WTC11 (cell line): ENCODE measurements around the gene CTTNBP2. TPM values are rescaled to one million over a fixed set of nuclear protein-coding genes. Genes with fewer than 3 reads are reported as not detected.

ENCODE experiments used
- ATAC-seq: fragments of 200-7000 bp; cut with Tn5 transposase; 2 replicates; pipeline ENCODE4 v1.10.0; 2021; ENCODE audit warnings: mild to moderate bottlenecking, moderate library complexity
- CTCF ChIA-PET: fragments of 300-600 bp; sonication (Branson Sonifier 250); formaldehyde crosslinking; loops from one replicate; lab custom pipeline; 2021; ENCODE audit warnings: antibody characterized with exemption; lab: Charles Lee
- POLR2A ChIA-PET: fragments of 350-600 bp; sonication (Branson Sonifier 250); formaldehyde crosslinking; loops from one replicate; lab custom pipeline; 2021; ENCODE audit warnings: antibody characterized with exemption; lab: Charles Lee
- DNase-seq: peaks from one replicate; pipeline ENCODE4 v3.0.0; 2021; ENCODE audit warnings: low spot score
- H3K27ac Mint-ChIP-seq: 2 replicates; pipeline ENCODE4 v1.8.0; 2021; ENCODE audit warnings: mixed read lengths
- H3K27me3 Mint-ChIP-seq: 2 replicates; pipeline ENCODE4 v1.8.0; 2021; ENCODE audit warnings: low read depth, mild to moderate bottlenecking, moderate library complexity, mixed read lengths
- H3K36me3 Mint-ChIP-seq: 2 replicates; pipeline ENCODE4 v1.8.0; 2021; ENCODE audit warnings: mixed read lengths
- H3K4me1 Mint-ChIP-seq: 2 replicates; pipeline ENCODE4 v1.8.0; 2022; ENCODE audit warnings: mixed read lengths
- H3K4me3 Mint-ChIP-seq: 2 replicates; pipeline ENCODE4 v1.8.0; 2021; ENCODE audit warnings: mild to moderate bottlenecking, moderate library complexity, mixed read lengths
- H3K9me3 Mint-ChIP-seq: 2 replicates; pipeline ENCODE4 v1.8.0; 2021; ENCODE audit warnings: mixed read lengths
- ARID4B ChIP-seq: sonication (generic); formaldehyde crosslinking; IDR thresholded peaks from 2 replicates; pipeline ENCODE4 v1.8.0; 2023; ENCODE audit warnings: missing genetic modification reagents, mild to moderate bottlenecking, borderline replicate concordance
- CTCF ChIP-seq: fragments of 200-600 bp; IDR thresholded peaks from 2 replicates; pipeline ENCODE4 v1.8.0; 2022; ENCODE audit warnings: antibody characterized with exemption
- ELF4 ChIP-seq: sonication (generic); formaldehyde crosslinking; IDR thresholded peaks from 2 replicates; pipeline ENCODE4 v1.8.1; 2022; ENCODE audit warnings: low read depth, mild to moderate bottlenecking, moderate library complexity, missing genetic modification reagents
- ESRRA ChIP-seq: sonication (generic); formaldehyde crosslinking; IDR thresholded peaks from 2 replicates; pipeline ENCODE4 v1.8.1; 2022; ENCODE audit warnings: mild to moderate bottlenecking, missing genetic modification reagents, borderline replicate concordance
- ETV6 ChIP-seq: sonication (generic); formaldehyde crosslinking; IDR thresholded peaks from 2 replicates; pipeline ENCODE4 v1.8.1; 2022; ENCODE audit warnings: mild to moderate bottlenecking, missing genetic modification reagents
- FOXJ3 ChIP-seq: sonication (generic); formaldehyde crosslinking; IDR thresholded peaks from 2 replicates; pipeline ENCODE4 v1.9.0; 2021; ENCODE audit warnings: missing genetic modification reagents, mild to moderate bottlenecking, borderline replicate concordance
- FOXK1 ChIP-seq: sonication (generic); formaldehyde crosslinking; IDR thresholded peaks from 2 replicates; pipeline ENCODE4 v1.8.0; 2022; ENCODE audit warnings: mild to moderate bottlenecking, moderate library complexity, missing genetic modification reagents
- GTF2I ChIP-seq: fragments of 250-450 bp; sonication (Bioruptor Pico); conservative IDR thresholded peaks from 2 replicates; pipeline ENCODE4 v1.4.0; 2021; ENCODE audit warnings: mild to moderate bottlenecking
- HMGA2 ChIP-seq: fragments of 250-450 bp; sonication (Bioruptor Pico); IDR thresholded peaks from 2 replicates; pipeline ENCODE4 v1.4.0; 2021; ENCODE audit warnings: mild to moderate bottlenecking, moderate library complexity
- NFE2L1 ChIP-seq: sonication (generic); formaldehyde crosslinking; IDR thresholded peaks from 2 replicates; pipeline ENCODE4 v1.8.1; 2023; ENCODE audit warnings: missing genetic modification reagents
- NFYB ChIP-seq: sonication (generic); formaldehyde crosslinking; conservative IDR thresholded peaks from 2 replicates; pipeline ENCODE4 v1.8.0; 2022; ENCODE audit warnings: low read depth, missing genetic modification reagents
- NR3C1 ChIP-seq: sonication (generic); formaldehyde crosslinking; conservative IDR thresholded peaks from 2 replicates; pipeline ENCODE4 v1.8.1; 2023; ENCODE audit warnings: low read depth, mild to moderate bottlenecking, missing genetic modification reagents
- OVOL2 ChIP-seq: fragments of 250-450 bp; sonication (Bioruptor Pico); IDR thresholded peaks from 2 replicates; pipeline ENCODE4 v1.9.0; 2021; ENCODE audit warnings: mild to moderate bottlenecking, borderline replicate concordance
- PRDM15 ChIP-seq: sonication (generic); formaldehyde crosslinking; IDR thresholded peaks from 2 replicates; pipeline ENCODE4 v1.8.0; 2022; ENCODE audit warnings: missing genetic modification reagents
- ZBTB43 ChIP-seq: sonication (generic); formaldehyde crosslinking; IDR thresholded peaks from 2 replicates; pipeline ENCODE4 v1.8.1; 2023; ENCODE audit warnings: mild to moderate bottlenecking, missing genetic modification reagents
- ZNF121 ChIP-seq: sonication (generic); formaldehyde crosslinking; IDR thresholded peaks from 2 replicates; pipeline ENCODE4 v1.8.0; 2023; ENCODE audit warnings: missing genetic modification reagents
- ZNF138 ChIP-seq: sonication (generic); formaldehyde crosslinking; conservative IDR thresholded peaks from 2 replicates; pipeline ENCODE4 v1.8.1; 2022; ENCODE audit warnings: mild to moderate bottlenecking, moderate library complexity, missing genetic modification reagents
- ZNF396 ChIP-seq: fragments of 250-450 bp; sonication (Bioruptor Pico); IDR thresholded peaks from 2 replicates; pipeline ENCODE4 v1.8.0; 2021; ENCODE audit warnings: mild to moderate bottlenecking, moderate library complexity, borderline replicate concordance
- ZNF416 ChIP-seq: fragments of 250-450 bp; sonication (Bioruptor Pico); IDR thresholded peaks from 2 replicates; pipeline ENCODE4 v1.9.0; 2021; ENCODE audit warnings: mild to moderate bottlenecking, inconsistent platforms
- total RNA-seq: library from RNA; stranded (reverse); gene quantifications from 3 replicates; pipeline ENCODE4 v1.2.3, GENCODE V29; 2021

CTTNBP2 gene
- total RNA-seq, 1 experiment from 2014 or later, result 22.1 TPM

- TF ChIP-seq PRDM15 (no peak), NR3C1 (CRISPR knock-in tag) (no peak)
- CTCF ChIA-PET, result interaction anchor here (0.9 to 1.2 kb wide), 4 partner anchors 40 to 360 kb away, joined by 3 to 8 read pairs (median 4); no protein-coding TSS in a partner anchor
- ATAC-seq, result no peak
- no peaks in the 10 kb centered on the region for H3K36me3 Mint-ChIP-seq
- H3K4me3 Mint-ChIP-seq, result no peak overlapping the region
- H3K27ac Mint-ChIP-seq, result peak overlapping the region; percentile 82
- H3K9me3 Mint-ChIP-seq, result no peaks in the 10 kb centered on the region
- no peaks in the 10 kb centered on the region for H3K27me3 Mint-ChIP-seq
- H3K4me1 Mint-ChIP-seq, result peaks cover 62% of the 10 kb centered on the region
- POLR2A ChIA-PET, result interaction anchor here (0.7 kb wide), 1 partner anchor 253 kb away, joined by 3 read pairs; no protein-coding TSS in a partner anchor
- DNase-seq, result no peak
Observed at GRCh38 chr7:117675497-117676435, 197.5 kb downstream of the CTTNBP2 start.

GRCh38 chr7:117674617-117675016, 198.6 kb downstream of the CTTNBP2 start:
- H3K36me3 Mint-ChIP-seq, result no peaks in the 10 kb centered on the region
- no peaks in the 10 kb centered on the region for H3K9me3 Mint-ChIP-seq
- H3K4me3 Mint-ChIP-seq, result peak overlapping the region; percentile 37
- peaks cover 70% of the 10 kb centered on the region for H3K4me1 Mint-ChIP-seq
- H3K27me3 Mint-ChIP-seq, result no peaks in the 10 kb centered on the region
- H3K27ac Mint-ChIP-seq, result no peak overlapping the region
- TF ChIP-seq ESRRA (CRISPR knock-in tag) (no peak), NFE2L1 (CRISPR knock-in tag) (no peak), FOXJ3 (no peak), ZBTB43 (peak; percentile 87; the same call in 1 of the 2 replicates), ZNF396 (CRISPR knock-in tag) (no peak), ETV6 (CRISPR knock-in tag) (no peak), HMGA2 (CRISPR knock-in tag) (no peak), ZNF416 (CRISPR knock-in tag) (no peak), GTF2I (CRISPR knock-in tag) (no peak), FOXK1 (CRISPR knock-in tag) (peak; percentile 47; the same call in 1 of the 2 replicates), ZNF138 (no peak), OVOL2 (no peak)
- ATAC-seq (peak; percentile 70), DNase-seq (peak; percentile 25)
- ChIA-PET POLR2A (interaction anchor here (0.5 kb wide), 1 partner anchor 497 kb away, joined by 10 read pairs; no protein-coding TSS in a partner anchor), CTCF (interaction anchor here (0.9 to 1.2 kb wide), 5 partner anchors 11 to 361 kb away, joined by 3 to 8 read pairs (median 4); no protein-coding TSS in a partner anchor)

- DNase-seq, result no peak
- Mint-ChIP-seq H3K4me1 (peaks cover 70% of the 10 kb centered on the region), H3K27me3 (no peaks in the 10 kb centered on the region), H3K4me3 (peak overlapping the region; percentile 68), H3K27ac (peak overlapping the region; percentile 95), H3K36me3 (no peaks in the 10 kb centered on the region), H3K9me3 (no peaks in the 10 kb centered on the region)
- no peak for ATAC-seq
- CTCF ChIA-PET, result interaction anchor here (1.2 to 1.8 kb wide), 2 partner anchors 42 to 215 kb away, joined by 5 to 14 read pairs; no protein-coding TSS in a partner anchor
- TF ChIP-seq NFYB (no peak), ZNF121 (no peak), CTCF (no peak), ELF4 (CRISPR knock-in tag) (no peak), ARID4B (CRISPR knock-in tag) (no peak)
- POLR2A ChIA-PET, result no interaction called here
Observed at GRCh38 chr7:117673839-117674238, 199.4 kb downstream of the CTTNBP2 start.
